Measurements from ENCODE around the gene PTGS2. TPM values are rescaled to one million over a fixed set of nuclear protein-coding genes. Genes with fewer than 3 reads are reported as not detected.

Gene PTGS2
- total RNA-seq, 1 experiment from 2014 or later = 0.20 TPM

- POLR2A ChIA-PET = no interaction called here
- Mint-ChIP-seq H3K36me3 (no peaks in the 10 kb centered on the region), H3K27ac (no peak overlapping the region)
Observed at GRCh38 chr1:186627019-186627418, 53.2 kb downstream of the PTGS2 start.

More at GRCh38 chr1:186627019-186627418, 53.2 kb downstream of the PTGS2 start:
- ATAC-seq = no peak
- no peaks in the 10 kb centered on the region for H3K9me3 Mint-ChIP-seq
- 0 out of 2 replicates have a peak, but pooled peaks cover 2% of the 10 kb centered on the region for H3K4me1 Mint-ChIP-seq
- DNase-seq (ENCODE audit: low spot score) = no peak
- TF ChIP-seq GTF2I (CRISPR knock-in tag; conservative IDR thresholded peaks at IDR 0.05) (no peak), ZNF396 (CRISPR knock-in tag; IDR thresholded peaks at IDR 0.05; ENCODE audit: borderline replicate concordance) (no peak), FOXJ3 (CRISPR knock-in tag; IDR thresholded peaks at IDR 0.05; ENCODE audit: borderline replicate concordance) (no peak), ZNF138 (CRISPR knock-in tag; conservative IDR thresholded peaks at IDR 0.05) (no peak), ZNF532 (CRISPR knock-in tag; IDR thresholded peaks at IDR 0.05; ENCODE audit: borderline replicate concordance) (no peak), PRDM15 (CRISPR knock-in tag; IDR thresholded peaks at IDR 0.05) (no peak), SMAD4 (CRISPR knock-in tag; IDR thresholded peaks at IDR 0.05) (no peak), MAX (CRISPR knock-in tag; IDR thresholded peaks at IDR 0.05) (no peak), ATF3 (CRISPR knock-in tag; conservative IDR thresholded peaks at IDR 0.05) (no peak), GRHL2 (CRISPR knock-in tag; IDR thresholded peaks at IDR 0.05; ENCODE audit: insufficient replicate concordance, severe bottlenecking) (no peak), ELF4 (CRISPR knock-in tag; IDR thresholded peaks at IDR 0.05; ENCODE audit: low read depth) (no peak), ZMAT4 (CRISPR knock-in tag; IDR thresholded peaks at IDR 0.05) (no peak), NR1H2 (CRISPR knock-in tag; IDR thresholded peaks at IDR 0.05) (no peak), CREM (CRISPR knock-in tag; IDR thresholded peaks at IDR 0.05) (no peak), TCF7 (CRISPR knock-in tag; IDR thresholded peaks at IDR 0.05; ENCODE audit: low read depth) (no peak), ZNF671 (CRISPR knock-in tag; IDR thresholded peaks at IDR 0.05) (no peak), E2F1 (CRISPR knock-in tag; IDR thresholded peaks at IDR 0.05) (no peak), PRRX2 (CRISPR knock-in tag; IDR thresholded peaks at IDR 0.05) (no peak), ATF1 (CRISPR knock-in tag; IDR thresholded peaks at IDR 0.05) (no peak)
- CTCF ChIA-PET = no interaction called here
- H3K4me3 Mint-ChIP-seq = no peak overlapping the region
- H3K27me3 Mint-ChIP-seq (ENCODE audit: low read depth) = no peaks in the 10 kb centered on the region

Measured in WTC11 (cell line).